Hepatocyte (in vitro differentiated cells): ENCODE data around the gene TMEM52B. TPM values are rescaled to one million over a fixed set of nuclear protein-coding genes. Genes with fewer than 3 reads are reported as not detected.

ENCODE experiments used
- DNase-seq: peaks from one replicate; pipeline ENCODE4 v3.0.0-alpha.2; 2016; ENCODE audit warnings: low spot score
- H2AFZ ChIP-seq: fragments of 200-600 bp; sonication (generic); 2 replicates; pipeline ENCODE4 v1.6.0; 2016; ENCODE audit warnings: antibody characterized with exemption, mild to moderate bottlenecking
- H3K27ac ChIP-seq: fragments of 200-600 bp; sonication (generic); 2 replicates; pipeline ENCODE4 v1.5.1; 2016; ENCODE audit warnings: mild to moderate bottlenecking
- H3K27me3 ChIP-seq: fragments of 200-600 bp; sonication (generic); 2 replicates; pipeline ENCODE4 v1.6.1; 2016
- H3K36me3 ChIP-seq: fragments of 200-600 bp; sonication (generic); replicated peaks from 2 replicates; pipeline ENCODE4 v1.5.1; 2016; ENCODE audit warnings: low read depth; ENCODE audit not compliant: insufficient read depth
- H3K4me1 ChIP-seq: fragments of 200-600 bp; sonication (generic); 2 replicates; pipeline ENCODE4 v1.5.1; 2016; ENCODE audit warnings: mild to moderate bottlenecking, moderate library complexity; ENCODE audit not compliant: insufficient read depth
- H3K4me2 ChIP-seq: fragments of 200-600 bp; sonication (generic); 2 replicates; pipeline ENCODE4 v1.6.0; 2016
- H3K4me3 ChIP-seq: fragments of 200-600 bp; sonication (generic); 2 replicates; pipeline ENCODE4 v1.5.1; 2016; ENCODE audit warnings: mild to moderate bottlenecking
- H3K79me2 ChIP-seq: fragments of 200-600 bp; sonication (generic); 2 replicates; pipeline ENCODE4 v1.6.0; 2017; ENCODE audit warnings: mild to moderate bottlenecking
- H3K9me2 ChIP-seq: fragments of 200-600 bp; sonication (generic); replicated peaks from 2 replicates; pipeline ENCODE4 v1.6.0; 2017; ENCODE audit warnings: mild to moderate bottlenecking; ENCODE audit not compliant: insufficient read depth
- H3K9me3 ChIP-seq: fragments of 200-600 bp; sonication (generic); 2 replicates; pipeline ENCODE4 v1.5.1; 2016; ENCODE audit warnings: low read depth, mild to moderate bottlenecking
- H4K20me1 ChIP-seq: fragments of 200-600 bp; sonication (generic); 2 replicates; pipeline ENCODE4 v1.6.0; 2016; ENCODE audit warnings: mild to moderate bottlenecking; ENCODE audit not compliant: insufficient read depth, poor library complexity, severe bottlenecking
- CTCF ChIP-seq: fragments of 200-600 bp; sonication (generic); IDR thresholded peaks from 2 replicates; pipeline ENCODE4 v1.5.1; 2016; ENCODE audit warnings: antibody characterized with exemption, mild to moderate bottlenecking; ENCODE audit not compliant: poor library complexity
- EZH2 ChIP-seq: fragments of 200-600 bp; sonication (generic); IDR thresholded peaks from 2 replicates; pipeline ENCODE4 v1.6.1; 2016; ENCODE audit warnings: antibody characterized with exemption, mild to moderate bottlenecking, borderline replicate concordance
- EZH2phosphoT487 ChIP-seq: fragments of 200-600 bp; sonication (generic); IDR thresholded peaks from one replicate; pipeline ENCODE4 v1.6.1; 2018; ENCODE audit warnings: antibody characterized with exemption, mild to moderate bottlenecking, low read depth, moderate library complexity; ENCODE audit not compliant: unreplicated experiment, severe bottlenecking
- WGBS: methylation state at CpG from one replicate; pipeline ENCODE4 v1.1.6; 2016; ENCODE audit warnings: low lambda C conversion rate; ENCODE audit errors: missing lambda C conversion rate; 5-methylcytosine and 5-hydroxymethylcytosine counted together
- polyA plus RNA-seq: library from polyadenylated mRNA; unstranded; fragments of >200 nt; fragmentation: Nextera tagmentation; extraction: Ambion mirVana; gene quantifications from 2 replicates; pipeline ENCODE4 v1.2.1, GENCODE V29; 2016
- total RNA-seq: library from RNA; depleted of rRNA; stranded (reverse); fragments of >200 nt; gene quantifications from 2 replicates; pipeline ENCODE4 v1.2.3, GENCODE V29; 2014

Gene TMEM52B
- total and polyA plus RNA-seq, 2 experiments from 2014 or later = 0.03 to 1.8 TPM

GRCh38 chr12:10140001-10140400 is 38.8 kb upstream of the TMEM52B start:
- 20% methylated on average over 2 of the region's 2 CpGs for WGBS
- DNase-seq = peak; percentile 59
- H3K9me2 ChIP-seq = no peaks in the 10 kb centered on the region
- H3K27ac ChIP-seq = no peak overlapping the region
- H2AFZ ChIP-seq = no peak overlapping the region
- H3K4me1 ChIP-seq = no peaks in the 10 kb centered on the region
- no peak overlapping the region for H3K4me3 ChIP-seq
- H3K27me3 ChIP-seq = no peaks in the 10 kb centered on the region
- no peaks in the 10 kb centered on the region for H3K36me3 ChIP-seq
- H3K79me2 ChIP-seq = no peaks in the 10 kb centered on the region
- H3K9me3 ChIP-seq = no peaks in the 10 kb centered on the region
- TF ChIP-seq CTCF = peak; percentile 70
- TF ChIP-seq EZH2phosphoT487 = no peak
- TF ChIP-seq EZH2 = no peak
- no peaks in the 10 kb centered on the region for H4K20me1 ChIP-seq
- H3K4me2 ChIP-seq = no peak overlapping the region

DNA sequence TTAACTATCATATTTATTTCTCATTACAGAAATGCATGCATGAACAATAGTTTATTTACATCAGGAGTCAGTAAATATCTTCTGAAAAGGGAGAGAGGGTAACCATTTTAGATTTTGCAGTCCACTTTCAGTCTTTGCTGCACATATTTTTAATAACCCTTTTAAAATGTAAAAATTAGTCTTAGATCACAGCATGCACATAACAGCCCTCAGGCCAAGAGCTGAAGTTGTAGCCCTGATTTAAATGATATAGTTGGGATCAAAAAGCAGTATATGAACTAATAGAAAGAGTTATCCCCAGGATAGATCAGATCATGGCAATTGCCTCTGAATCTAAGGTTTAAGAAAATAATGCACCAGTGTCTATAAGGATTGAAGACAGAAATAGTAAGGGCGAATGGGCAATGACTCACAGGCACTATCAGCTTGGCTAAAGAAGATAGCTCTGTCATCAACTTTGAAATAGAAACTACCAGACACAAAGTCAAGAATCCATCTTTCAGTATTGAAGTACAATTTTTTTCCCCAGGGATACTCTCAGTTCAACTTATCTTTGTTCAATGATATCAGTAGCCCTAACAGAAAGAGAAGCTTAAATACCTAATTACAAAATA is 35.7 kb upstream of the TMEM52B start:
- no peak overlapping the region for H3K27ac ChIP-seq
- no peak overlapping the region for H3K4me2 ChIP-seq

GRCh38 chr12:10147714-10148403 is 31.0 kb upstream of the TMEM52B start:
- Histone ChIP-seq H3K4me1 (no peaks in the 10 kb centered on the region), H3K9me2 (no peaks in the 10 kb centered on the region), H3K9me3 (no peaks in the 10 kb centered on the region), H3K4me2 (no peak overlapping the region), H3K36me3 (no peaks in the 10 kb centered on the region), H3K4me3 (no peak overlapping the region), H2AFZ (no peak overlapping the region), H3K27ac (no peak overlapping the region), H3K79me2 (no peaks in the 10 kb centered on the region), H3K27me3 (no peaks in the 10 kb centered on the region), H4K20me1 (no peaks in the 10 kb centered on the region)
- 88% methylated on average over 5 of the region's 5 CpGs for WGBS
- TF ChIP-seq EZH2 (no peak), EZH2phosphoT487 (no peak), CTCF (no peak)
- DNase-seq = no peak

More for the DNA sequence above, 35.7 kb upstream of the TMEM52B start:
- no peaks in the 10 kb centered on the region for H4K20me1 ChIP-seq
- H3K36me3 ChIP-seq = no peaks in the 10 kb centered on the region
- no peaks in the 10 kb centered on the region for H3K79me2 ChIP-seq
- H2AFZ ChIP-seq = no peak overlapping the region
- H3K4me1 ChIP-seq = no peaks in the 10 kb centered on the region
- H3K27me3 ChIP-seq = no peaks in the 10 kb centered on the region
- TF ChIP-seq CTCF = no peak
- no peak for TF ChIP-seq EZH2phosphoT487
- TF ChIP-seq EZH2 = no peak
- WGBS = 0% methylated on average over 1 of the region's 1 CpG
- no peak for DNase-seq
- H3K4me3 ChIP-seq = no peak overlapping the region
- H3K9me3 ChIP-seq = no peaks in the 10 kb centered on the region
- H3K9me2 ChIP-seq = no peaks in the 10 kb centered on the region
